H9 (cell line): ENCODE data around the gene POC5. TPM values are rescaled to one million over a fixed set of nuclear protein-coding genes. Genes with fewer than 3 reads are reported as not detected.
A peak's percentile ranks its signal among the peaks of the same experiment; 100 is the strongest.

Experiments
- DNase-seq: peaks from one replicate; pipeline ENCODE4 v3.0.0-alpha.2; 2017
- H2AFZ ChIP-seq: one replicate; pipeline ENCODE4 v1.6.1; 2013; ENCODE audit warnings: mild to moderate bottlenecking, low read length, control low read depth, moderate library complexity
- H2AK5ac ChIP-seq: 2 replicates; pipeline ENCODE4 v1.6.1; 2013; ENCODE audit warnings: low read length, control low read depth, mixed read lengths; ENCODE audit not compliant: insufficient read length
- H2BK120ac ChIP-seq: one replicate; pipeline ENCODE4 v1.6.1; 2013; ENCODE audit warnings: low read depth, mild to moderate bottlenecking, low read length, control low read depth, inconsistent platforms; ENCODE audit not compliant: poor library complexity, severe bottlenecking
- H2BK12ac ChIP-seq: 2 replicates; pipeline ENCODE4 v1.6.1; 2013; ENCODE audit warnings: low read length, control low read depth, mixed read lengths, low read depth; ENCODE audit not compliant: insufficient read length
- H2BK15ac ChIP-seq: 2 replicates; pipeline ENCODE4 v1.6.1; 2013; ENCODE audit warnings: low read depth, low read length, control low read depth
- H2BK20ac ChIP-seq: one replicate; pipeline ENCODE4 v1.6.1; 2013; ENCODE audit warnings: low read depth, mild to moderate bottlenecking, low read length, control low read depth, inconsistent platforms; ENCODE audit not compliant: poor library complexity, severe bottlenecking
- H2BK5ac ChIP-seq: 2 replicates; pipeline ENCODE4 v1.6.1; 2013; ENCODE audit warnings: low read length, control low read depth, mixed read lengths; ENCODE audit not compliant: insufficient read length
- H3K14ac ChIP-seq: 2 replicates; pipeline ENCODE4 v1.6.1; 2013; ENCODE audit warnings: low read length, control low read depth; ENCODE audit not compliant: insufficient read depth
- H3K18ac ChIP-seq: 2 replicates; pipeline ENCODE4 v1.6.1; 2013; ENCODE audit warnings: low read depth, mild to moderate bottlenecking, mixed read lengths, low read length, control low read depth; ENCODE audit not compliant: insufficient read length
- H3K23ac ChIP-seq: 2 replicates; pipeline ENCODE4 v1.6.1; 2013; ENCODE audit warnings: low read length, control low read depth, mixed read lengths, low read depth; ENCODE audit not compliant: insufficient read length
- H3K23me2 ChIP-seq: 2 replicates; pipeline ENCODE4 v1.6.1; 2013; ENCODE audit warnings: low read depth, mild to moderate bottlenecking, mixed read lengths, low read length, control low read depth; ENCODE audit not compliant: insufficient read length, poor library complexity, severe bottlenecking
- H3K27ac ChIP-seq: 2 replicates; pipeline ENCODE4 v1.5.1; 2013; ENCODE audit warnings: low read length, control low read depth, mixed read lengths, low read depth; ENCODE audit not compliant: insufficient read length
- H3K27me3 ChIP-seq: 2 replicates; pipeline ENCODE4 v1.6.1; 2013; ENCODE audit warnings: low read length, control low read depth, inconsistent platforms; ENCODE audit not compliant: insufficient read depth
- H3K4ac ChIP-seq: 2 replicates; pipeline ENCODE4 v1.6.1; 2013; ENCODE audit warnings: low read depth, mild to moderate bottlenecking, control low read depth, inconsistent platforms, low read length, moderate library complexity
- H3K4me1 ChIP-seq: 2 replicates; pipeline ENCODE4 v1.6.1; 2013; ENCODE audit warnings: low read length, control low read depth, inconsistent platforms; ENCODE audit not compliant: insufficient read depth
- H3K4me2 ChIP-seq: 2 replicates; pipeline ENCODE4 v1.6.1; 2013; ENCODE audit warnings: low read length, control low read depth, mixed read lengths; ENCODE audit not compliant: insufficient read length, insufficient read depth
- H3K56ac ChIP-seq: 2 replicates; pipeline ENCODE4 v1.6.1; 2013; ENCODE audit warnings: low read depth, mild to moderate bottlenecking, mixed read lengths, low read length, control low read depth; ENCODE audit not compliant: insufficient read length
- H3K79me1 ChIP-seq: 2 replicates; pipeline ENCODE4 v1.6.1; 2013; ENCODE audit warnings: low read depth, mild to moderate bottlenecking, moderate library complexity, low read length, control low read depth, inconsistent platforms; ENCODE audit not compliant: insufficient read depth, poor library complexity, severe bottlenecking
- H3K79me2 ChIP-seq: 2 replicates; pipeline ENCODE4 v1.6.1; 2013; ENCODE audit warnings: low read length, control low read depth, inconsistent platforms; ENCODE audit not compliant: insufficient read depth
- H3K9ac ChIP-seq: 2 replicates; pipeline ENCODE4 v1.6.1; 2013; ENCODE audit warnings: low read length, control low read depth, mixed read lengths; ENCODE audit not compliant: insufficient read length; ENCODE audit errors: extremely low read depth
- H3K9me3 ChIP-seq: one replicate; pipeline ENCODE4 v1.6.1; 2013; ENCODE audit warnings: low read depth, low read length, inconsistent platforms; ENCODE audit not compliant: control insufficient read depth
- H3T11ph ChIP-seq: one replicate; pipeline ENCODE4 v1.6.1; 2013; ENCODE audit warnings: mild to moderate bottlenecking, low read length, control low read depth, inconsistent platforms
- H4K20me1 ChIP-seq: one replicate; pipeline ENCODE4 v1.6.1; 2013; ENCODE audit not compliant: control insufficient read depth, insufficient read length, insufficient read depth
- H4K5ac ChIP-seq: 2 replicates; pipeline ENCODE4 v1.6.1; 2013; ENCODE audit warnings: low read depth, mild to moderate bottlenecking, mixed read lengths, low read length, control low read depth; ENCODE audit not compliant: insufficient read length
- H4K8ac ChIP-seq: replicated peaks from 2 replicates; pipeline ENCODE4 v1.6.1; 2013; ENCODE audit warnings: low read length, control low read depth, mixed read lengths, low read depth; ENCODE audit not compliant: insufficient read length
- H4K91ac ChIP-seq: 2 replicates; pipeline ENCODE4 v1.6.1; 2013; ENCODE audit warnings: low read depth, mild to moderate bottlenecking, moderate library complexity, mixed read lengths, low read length, control low read depth; ENCODE audit not compliant: insufficient read length
- H3K27ac Mint-ChIP-seq, 3 experiments: 2 replicates in 2 of 3; 3 replicates in 1 of 3; pipeline ENCODE4 v1.8.0; 2020 to 2021; ENCODE audit warnings: mixed read lengths in 3 of 3, mild to moderate bottlenecking in 1 of 3, moderate library complexity in 1 of 3
- H3K27me3 Mint-ChIP-seq: 2 replicates; pipeline ENCODE4 v1.8.0; 2021; ENCODE audit warnings: low read depth, mild to moderate bottlenecking, moderate library complexity, mixed read lengths
- H3K36me3 Mint-ChIP-seq, 3 experiments: 2 replicates in 2 of 3; 3 replicates in 1 of 3; pipeline ENCODE4 v1.8.0; 2020 to 2021; ENCODE audit warnings: low read depth in 3 of 3, mixed read lengths in 3 of 3; ENCODE audit not compliant: insufficient read depth in 1 of 3
- H3K4me1 Mint-ChIP-seq, 2 experiments: 2 replicates each; pipeline ENCODE4 v1.8.0; 2020; ENCODE audit warnings: mixed read lengths in 2 of 2
- H3K4me3 Mint-ChIP-seq, 2 experiments: 2 replicates in 1 of 2; 3 replicates in 1 of 2; pipeline ENCODE4 v1.8.0; 2020 to 2021; ENCODE audit warnings: mild to moderate bottlenecking in 2 of 2, mixed read lengths in 2 of 2, moderate library complexity in 1 of 2
- H3K9me3 Mint-ChIP-seq, 2 experiments: 2 replicates in 1 of 2; 3 replicates in 1 of 2; pipeline ENCODE4 v1.8.0; 2020; ENCODE audit warnings: mild to moderate bottlenecking in 2 of 2, mixed read lengths in 2 of 2, moderate library complexity in 1 of 2
- WGBS: extraction: QIAGEN DNeasy Blood & Tissue Kit; methylation state at CpG from one replicate; pipeline ENCODE4 v1.1.7; 2013; ENCODE audit warnings: missing lambda C conversion rate, low lambda C conversion rate, mixed read lengths; ENCODE audit not compliant: insufficient read length; ENCODE audit errors: extremely low coverage; 5-methylcytosine and 5-hydroxymethylcytosine counted together
- total RNA-seq: library from RNA; stranded (reverse); gene quantifications from 2 replicates; pipeline ENCODE4 v1.2.1, GENCODE V29; 2021
- TF ChIP-seq, protein P1 (sequence below): fragments of 200-600 bp; sonication (generic); conservative IDR thresholded peaks from 3 replicates; pipeline ENCODE4 v1.8.0; 2021; ENCODE audit warnings: antibody characterized with exemption, mild to moderate bottlenecking

Gene POC5
- total RNA-seq, 1 experiment from 2014 or later: 12.2 TPM

DNA sequence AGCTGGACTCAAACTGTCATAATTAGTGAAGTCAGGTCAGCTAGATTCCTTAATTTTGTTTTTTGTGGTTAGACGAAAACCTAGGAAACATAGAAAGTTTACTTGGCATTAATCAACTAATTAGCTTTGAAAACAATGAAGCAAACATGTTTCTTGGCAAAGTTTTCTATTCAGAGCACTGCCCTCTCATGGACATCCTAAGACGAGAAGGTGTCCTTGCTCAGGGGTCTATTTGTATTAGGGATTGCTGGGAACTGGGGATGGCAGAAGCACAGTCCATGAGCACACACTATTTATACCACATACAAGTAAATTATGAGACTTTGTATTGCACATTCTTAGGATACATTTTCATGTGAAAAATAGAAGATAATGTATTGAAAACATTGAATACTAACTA lies 49.7 kb downstream of the POC5 start:
- H3K27me3 ChIP-seq: no peaks in the 10 kb centered on the region
- no peak overlapping the region for H2BK120ac ChIP-seq
- no CpG with 5 or more reads among the region's 2 CpGs for WGBS
- H3K23ac ChIP-seq: no peak overlapping the region
- no peak overlapping the region for H4K8ac ChIP-seq
- no peaks in the 10 kb centered on the region for H4K20me1 ChIP-seq
- H3K36me3 Mint-ChIP-seq: no peaks in the 10 kb centered on the region
- H2BK5ac ChIP-seq: no peak overlapping the region
- no peaks in the 10 kb centered on the region for H3K79me1 ChIP-seq
- H3K79me2 ChIP-seq: no peaks in the 10 kb centered on the region
- no peak overlapping the region for H3T11ph ChIP-seq
- no peak overlapping the region for H3K4ac ChIP-seq
- no peaks in the 10 kb centered on the region for H3K27me3 Mint-ChIP-seq
- H3K4me1 Mint-ChIP-seq: peaks cover 26% of the 10 kb centered on the region in 2 experiments
- H3K4me1 ChIP-seq: no peaks in the 10 kb centered on the region
- H3K18ac ChIP-seq: no peak overlapping the region
- no peak overlapping the region for H3K27ac Mint-ChIP-seq
- no peak overlapping the region for H2AFZ ChIP-seq
- H3K4me2 ChIP-seq: no peak overlapping the region
- no peaks in the 10 kb centered on the region for H3K9me3 Mint-ChIP-seq
- no peak overlapping the region for H3K27ac ChIP-seq
- H4K5ac ChIP-seq: no peak overlapping the region
- DNase-seq: no peak
- no peak overlapping the region for H3K4me3 Mint-ChIP-seq
- H3K9ac ChIP-seq: no peak overlapping the region
- TF ChIP-seq, protein P1, sequence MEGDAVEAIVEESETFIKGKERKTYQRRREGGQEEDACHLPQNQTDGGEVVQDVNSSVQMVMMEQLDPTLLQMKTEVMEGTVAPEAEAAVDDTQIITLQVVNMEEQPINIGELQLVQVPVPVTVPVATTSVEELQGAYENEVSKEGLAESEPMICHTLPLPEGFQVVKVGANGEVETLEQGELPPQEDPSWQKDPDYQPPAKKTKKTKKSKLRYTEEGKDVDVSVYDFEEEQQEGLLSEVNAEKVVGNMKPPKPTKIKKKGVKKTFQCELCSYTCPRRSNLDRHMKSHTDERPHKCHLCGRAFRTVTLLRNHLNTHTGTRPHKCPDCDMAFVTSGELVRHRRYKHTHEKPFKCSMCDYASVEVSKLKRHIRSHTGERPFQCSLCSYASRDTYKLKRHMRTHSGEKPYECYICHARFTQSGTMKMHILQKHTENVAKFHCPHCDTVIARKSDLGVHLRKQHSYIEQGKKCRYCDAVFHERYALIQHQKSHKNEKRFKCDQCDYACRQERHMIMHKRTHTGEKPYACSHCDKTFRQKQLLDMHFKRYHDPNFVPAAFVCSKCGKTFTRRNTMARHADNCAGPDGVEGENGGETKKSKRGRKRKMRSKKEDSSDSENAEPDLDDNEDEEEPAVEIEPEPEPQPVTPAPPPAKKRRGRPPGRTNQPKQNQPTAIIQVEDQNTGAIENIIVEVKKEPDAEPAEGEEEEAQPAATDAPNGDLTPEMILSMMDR: peak; percentile 43; the same call in 1 of the 3 replicates
- H3K56ac ChIP-seq: no peak overlapping the region
- H2BK20ac ChIP-seq: no peak overlapping the region
- no peaks in the 10 kb centered on the region for H3K23me2 ChIP-seq
- H3K9me3 ChIP-seq: no peaks in the 10 kb centered on the region
- no peak overlapping the region for H2BK15ac ChIP-seq
- no peak overlapping the region for H2AK5ac ChIP-seq
- H4K91ac ChIP-seq: no peak overlapping the region
- H3K14ac ChIP-seq: no peak overlapping the region
- H2BK12ac ChIP-seq: no peak overlapping the region
